Activated naive CD4-positive, alpha-beta T cell treated with anti-CD3 and anti-CD28 coated beads for 36 hours (primary cell): ENCODE measurements around the gene TMEM80. TPM values are rescaled to one million over a fixed set of nuclear protein-coding genes. Genes with fewer than 3 reads are reported as not detected.

Experiments
- CTCF ChIA-PET: fragments of 350-600 bp; sonication (Branson Sonifier 250); formaldehyde crosslinking; loops from one replicate; lab custom pipeline; 2021; ENCODE audit warnings: antibody characterized with exemption; lab: Charles Lee
- DNase-seq: peaks from one replicate; pipeline ENCODE4 v3.0.0-alpha.2; 2020
- H3K27ac Mint-ChIP-seq: one replicate; pipeline ENCODE4 v1.8.0; 2021; ENCODE audit warnings: mild to moderate bottlenecking, mixed read lengths
- H3K27me3 Mint-ChIP-seq: one replicate; pipeline ENCODE4 v1.8.0; 2021; ENCODE audit warnings: low read depth, mixed read lengths
- H3K36me3 Mint-ChIP-seq: one replicate; pipeline ENCODE4 v1.8.0; 2021; ENCODE audit warnings: low read depth, mixed read lengths
- H3K4me1 Mint-ChIP-seq: one replicate; pipeline ENCODE4 v1.8.0; 2021; ENCODE audit warnings: low read depth, mixed read lengths
- H3K4me3 Mint-ChIP-seq: one replicate; pipeline ENCODE4 v1.8.0; 2021; ENCODE audit warnings: mild to moderate bottlenecking, moderate library complexity, mixed read lengths
- H3K9me3 Mint-ChIP-seq: one replicate; pipeline ENCODE4 v1.8.0; 2021; ENCODE audit warnings: mixed read lengths
- intact Hi-C: fragments of 100-400 bp; cut with micrococcal nuclease; formaldehyde crosslinking; loops from one replicate; pipeline ENCODE4 v1.15.1; 2023
- total RNA-seq, 2 experiments: library from RNA; stranded (reverse); gene quantifications; one replicate each; pipeline ENCODE4 v1.2.3, GENCODE V29; 2021

Gene TMEM80
- total RNA-seq, 2 experiments from 2014 or later: 5.6 to 6.0 TPM

GRCh38 chr11:694563-695287 is 891 bp upstream of the TMEM80 start, which contains the start of gene DEAF1:
Gene DEAF1, minus strand, starts transcription at chr11:695222. Its CDS starts 175 bp downstream, at chr11:695047.
- Mint-ChIP-seq H3K9me3 (no peaks in the 10 kb centered on the region), H3K36me3 (peaks cover 11% of the 10 kb centered on the region), H3K4me3 (peak within 1 kb of the TSS; percentile 83), H3K27ac (peak within 1 kb of the TSS; percentile 93), H3K27me3 (no peaks in the 10 kb centered on the region), H3K4me1 (peaks cover 58% of the 10 kb centered on the region)
- intact Hi-C loops: loop anchor here (1.0 to 10.0 kb wide), 9 partner anchors 29 to 690 kb away; partner anchors contain the start of genes BRSK2, LMNTD2, RASSF7 and RNH1
- CTCF ChIA-PET: interaction anchor here (0.6 to 1.9 kb wide), 2 partner anchors 29 to 153 kb away, joined by 3 to 8 read pairs; no protein-coding TSS in a partner anchor
- peak; percentile 100 for DNase-seq

- Mint-ChIP-seq H3K4me3 (peak overlapping the region; percentile 83), H3K4me1 (peaks cover 56% of the 10 kb centered on the region), H3K27ac (peak overlapping the region; percentile 93), H3K9me3 (no peaks in the 10 kb centered on the region), H3K27me3 (no peaks in the 10 kb centered on the region), H3K36me3 (peaks cover 11% of the 10 kb centered on the region)
- intact Hi-C loops: loop anchor here (1.0 to 10.0 kb wide), 9 partner anchors 28 to 690 kb away; partner anchors contain the start of genes BRSK2, LMNTD2, RASSF7 and RNH1
- CTCF ChIA-PET: interaction anchor here (1.0 to 1.9 kb wide), 2 partner anchors 10 to 31 kb away, joined by 4 read pairs; no protein-coding TSS in a partner anchor
- DNase-seq: no peak
Measured at GRCh38 chr11:695288-695537, 403 bp upstream of the TMEM80 start.

GRCh38 chr11:696955-697491 is 1.4 kb downstream of the TMEM80 start:
- Mint-ChIP-seq H3K9me3 (no peaks in the 10 kb centered on the region), H3K27ac (peak overlapping the region; percentile 93), H3K36me3 (peaks cover 6% of the 10 kb centered on the region), H3K4me1 (peaks cover 40% of the 10 kb centered on the region), H3K27me3 (no peaks in the 10 kb centered on the region), H3K4me3 (peak overlapping the region; percentile 83)
- CTCF ChIA-PET: interaction anchor here (0.6 to 3.0 kb wide), 8 partner anchors 8 to 108 kb away, joined by 3 to 9 read pairs (median 4); no protein-coding TSS in a partner anchor
- intact Hi-C loops: loop anchor here (5.0 to 10.0 kb wide), 2 partner anchors 430 to 688 kb away; partner anchors contain the start of gene BRSK2
- DNase-seq: no peak

GRCh38 chr11:697811-698311 is 2.2 kb downstream of the TMEM80 start:
- no peak for DNase-seq
- Mint-ChIP-seq H3K27ac (peak overlapping the region; percentile 1), H3K4me3 (no peak overlapping the region), H3K36me3 (peaks cover 6% of the 10 kb centered on the region), H3K9me3 (no peaks in the 10 kb centered on the region), H3K27me3 (no peaks in the 10 kb centered on the region), H3K4me1 (peaks cover 33% of the 10 kb centered on the region)
- CTCF ChIA-PET: interaction anchor here (1.1 to 3.0 kb wide), 3 partner anchors 25 to 109 kb away, joined by 5 to 9 read pairs (median 9); no protein-coding TSS in a partner anchor
- intact Hi-C loops: loop anchor here (5.0 to 10.0 kb wide), 2 partner anchors 431 to 687 kb away; partner anchors contain the start of gene BRSK2

GRCh38 chr11:698493-699115 is 3.0 kb downstream of the TMEM80 start:
- Mint-ChIP-seq H3K36me3 (peaks cover under 1% of the 10 kb centered on the region), H3K4me3 (no peak overlapping the region), H3K27me3 (no peaks in the 10 kb centered on the region), H3K27ac (no peak overlapping the region), H3K4me1 (peaks cover 26% of the 10 kb centered on the region), H3K9me3 (no peaks in the 10 kb centered on the region)
- DNase-seq: no peak
- CTCF ChIA-PET: interaction anchor here (1.1 to 3.0 kb wide), 2 partner anchors 24 to 35 kb away, joined by 3 to 9 read pairs; no protein-coding TSS in a partner anchor
- intact Hi-C loops: loop anchor here (5.0 to 10.0 kb wide), 2 partner anchors 431 to 686 kb away; partner anchors contain the start of gene BRSK2

- Mint-ChIP-seq H3K36me3 (no peaks in the 10 kb centered on the region), H3K9me3 (no peaks in the 10 kb centered on the region), H3K27ac (no peak overlapping the region), H3K27me3 (no peaks in the 10 kb centered on the region), H3K4me3 (no peak overlapping the region), H3K4me1 (peaks cover 23% of the 10 kb centered on the region)
- no peak for DNase-seq
- intact Hi-C loops: loop anchor here (5.0 to 10.0 kb wide), 2 partner anchors 432 to 686 kb away; partner anchors contain the start of gene BRSK2
- CTCF ChIA-PET: interaction anchor here (1.1 kb wide), 1 partner anchor 36 kb away, joined by 3 read pairs; no protein-coding TSS in a partner anchor
Measured at GRCh38 chr11:699116-699508, 3.5 kb downstream of the TMEM80 start.

- Mint-ChIP-seq H3K9me3 (no peaks in the 10 kb centered on the region), H3K27me3 (no peaks in the 10 kb centered on the region), H3K4me1 (peaks cover 23% of the 10 kb centered on the region), H3K36me3 (no peaks in the 10 kb centered on the region), H3K4me3 (no peak overlapping the region), H3K27ac (no peak overlapping the region)
- CTCF ChIA-PET: interaction anchor here (1.1 kb wide), 1 partner anchor 36 kb away, joined by 3 read pairs; no protein-coding TSS in a partner anchor
- intact Hi-C loops: loop anchor here (5.0 to 10.0 kb wide), 2 partner anchors 432 to 685 kb away; partner anchors contain the start of gene BRSK2
- DNase-seq: no peak
Measured at GRCh38 chr11:699753-700152, 4.1 kb downstream of the TMEM80 start.

GRCh38 chr11:701741-702461 is 6.3 kb downstream of the TMEM80 start:
- no peaks in the 10 kb centered on the region for H3K9me3 Mint-ChIP-seq
- H3K27ac Mint-ChIP-seq: no peak overlapping the region
- intact Hi-C loops: no loop called here
- CTCF ChIA-PET: no interaction called here
- H3K27me3 Mint-ChIP-seq: no peaks in the 10 kb centered on the region
- H3K4me1 Mint-ChIP-seq: peaks cover 19% of the 10 kb centered on the region
- no peak for DNase-seq
- H3K36me3 Mint-ChIP-seq: no peaks in the 10 kb centered on the region
- H3K4me3 Mint-ChIP-seq: no peak overlapping the region

GRCh38 chr11:702462-703461 is 7.1 kb downstream of the TMEM80 start:
- peaks cover 8% of the 10 kb centered on the region for H3K27me3 Mint-ChIP-seq
- peaks cover 13% of the 10 kb centered on the region for H3K4me1 Mint-ChIP-seq
- intact Hi-C loops: no loop called here
- no peak overlapping the region for H3K4me3 Mint-ChIP-seq
- no peak overlapping the region for H3K27ac Mint-ChIP-seq
- H3K9me3 Mint-ChIP-seq: no peaks in the 10 kb centered on the region
- CTCF ChIA-PET: no interaction called here
- H3K36me3 Mint-ChIP-seq: no peaks in the 10 kb centered on the region
- no peak for DNase-seq

GRCh38 chr11:703506-703905 is 7.9 kb downstream of the TMEM80 start:
- Mint-ChIP-seq H3K27me3 (peaks cover 8% of the 10 kb centered on the region), H3K27ac (no peak overlapping the region), H3K4me3 (no peak overlapping the region), H3K36me3 (no peaks in the 10 kb centered on the region), H3K9me3 (no peaks in the 10 kb centered on the region), H3K4me1 (peaks cover 6% of the 10 kb centered on the region)
- DNase-seq: no peak
- intact Hi-C loops: no loop called here
- CTCF ChIA-PET: no interaction called here
